CMK (cell line): ENCODE data around the gene DNAAF3.
A peak's percentile ranks its signal among the peaks of the same experiment; 100 is the strongest.

Source experiments
- DNase-seq: peaks from one replicate; pipeline ENCODE4 v3.0.0-alpha.2; 2010; ENCODE audit warnings: low read depth

Gene DNAAF3

DNA sequence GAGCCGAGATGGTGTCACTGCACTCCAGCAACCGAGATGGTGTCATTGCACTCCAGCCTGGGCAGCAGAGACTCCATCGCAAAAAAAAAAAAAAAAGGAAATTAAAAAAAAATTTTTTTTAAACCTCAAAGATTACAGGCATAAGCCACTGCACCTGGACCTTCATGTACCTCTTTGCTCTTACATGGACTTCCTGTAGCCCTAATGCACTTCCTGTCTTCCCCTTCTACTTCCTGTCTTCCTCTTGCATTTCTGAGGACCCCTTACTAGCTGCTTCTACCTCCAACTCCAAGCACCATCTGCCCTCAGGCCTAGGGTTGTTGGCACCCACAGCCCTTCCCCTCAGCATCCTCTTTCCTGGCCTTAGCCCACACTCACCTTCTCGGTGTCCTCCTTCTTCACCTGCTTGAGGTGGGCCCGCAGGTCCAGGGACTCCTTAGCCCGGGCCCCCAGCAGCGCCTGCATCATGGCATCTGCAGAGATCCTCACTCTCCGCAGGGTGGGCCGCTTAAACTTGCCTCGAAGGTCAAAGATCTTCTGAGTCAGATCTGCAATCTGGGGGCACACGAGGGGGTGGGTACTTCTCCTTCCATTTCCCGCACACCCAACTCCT, 12.7 kb downstream of the DNAAF3 start:
- DNase-seq = no peak

DNA sequence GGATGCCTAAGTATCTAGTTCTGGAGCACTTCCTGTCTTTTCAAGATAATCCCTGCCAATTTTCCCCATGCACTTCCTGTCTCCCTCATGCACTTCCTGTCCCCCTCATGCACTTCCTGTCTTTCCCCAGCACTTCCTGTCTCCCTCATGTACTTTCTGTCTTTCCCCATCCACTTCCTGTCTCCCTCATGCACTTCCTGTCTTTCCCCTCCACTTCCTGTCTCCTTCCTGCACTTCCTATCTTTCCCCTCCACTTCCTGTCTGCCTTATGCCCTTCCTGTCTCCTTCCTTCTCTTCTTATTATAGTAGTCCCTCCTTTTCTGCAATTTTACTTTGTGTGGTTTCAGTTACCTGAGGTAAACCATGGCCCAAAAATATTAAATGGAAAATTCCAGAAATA, 14.4 kb downstream of the DNAAF3 start:
- DNase-seq = no peak

DNA sequence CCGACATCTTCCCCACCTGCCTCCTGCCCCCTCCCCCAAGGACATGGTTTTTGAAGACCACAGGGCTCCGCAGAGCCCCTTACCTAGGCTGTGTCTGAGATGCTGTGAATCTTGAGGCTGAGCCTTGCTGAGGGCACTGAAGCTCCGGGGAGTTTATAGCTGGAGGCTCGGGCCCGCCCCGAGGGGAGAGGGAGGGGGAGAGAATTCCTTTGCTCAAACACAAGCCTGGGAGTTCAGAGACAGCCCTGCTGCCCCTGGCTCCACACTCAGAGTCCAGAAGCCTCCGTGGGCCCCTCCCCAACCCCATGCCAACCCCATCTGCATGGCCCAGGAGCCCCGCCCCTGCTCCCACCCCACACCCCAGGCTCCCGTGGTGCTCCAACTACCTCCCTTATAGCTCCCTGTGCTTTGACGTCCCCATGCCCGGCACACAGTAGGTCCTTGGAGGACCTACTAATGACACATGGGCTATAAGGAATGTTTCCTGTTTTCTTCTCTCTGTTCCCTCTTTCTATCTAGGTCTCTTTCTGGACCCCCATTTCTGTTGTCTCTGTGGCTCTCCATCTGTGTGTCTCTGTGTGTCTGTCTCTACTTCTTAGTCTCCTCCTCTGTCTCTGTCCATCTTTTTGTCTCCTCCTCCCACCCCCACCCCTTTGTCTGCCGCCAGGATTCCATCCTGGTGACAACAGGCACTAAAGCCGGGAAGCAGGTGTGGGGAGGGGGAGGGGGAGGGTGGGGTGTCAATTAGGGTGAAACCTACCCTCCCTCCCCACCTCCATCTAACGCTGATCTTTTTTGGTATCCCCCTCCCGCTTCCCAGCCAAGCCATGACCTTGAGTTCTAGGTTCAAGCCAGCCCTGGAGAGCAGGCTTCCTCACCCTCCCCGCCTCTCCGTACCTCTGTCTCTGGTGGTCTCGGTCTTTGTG, 17.1 kb downstream of the DNAAF3 start, which contains the start of gene TNNT1:
Gene TNNT1 (minus strand): TSS at position 129 of the 926 bp plus-strand sequence. CDS start 2,049 bp downstream, outside the sequence.
- DNase-seq = no peak

DNA sequence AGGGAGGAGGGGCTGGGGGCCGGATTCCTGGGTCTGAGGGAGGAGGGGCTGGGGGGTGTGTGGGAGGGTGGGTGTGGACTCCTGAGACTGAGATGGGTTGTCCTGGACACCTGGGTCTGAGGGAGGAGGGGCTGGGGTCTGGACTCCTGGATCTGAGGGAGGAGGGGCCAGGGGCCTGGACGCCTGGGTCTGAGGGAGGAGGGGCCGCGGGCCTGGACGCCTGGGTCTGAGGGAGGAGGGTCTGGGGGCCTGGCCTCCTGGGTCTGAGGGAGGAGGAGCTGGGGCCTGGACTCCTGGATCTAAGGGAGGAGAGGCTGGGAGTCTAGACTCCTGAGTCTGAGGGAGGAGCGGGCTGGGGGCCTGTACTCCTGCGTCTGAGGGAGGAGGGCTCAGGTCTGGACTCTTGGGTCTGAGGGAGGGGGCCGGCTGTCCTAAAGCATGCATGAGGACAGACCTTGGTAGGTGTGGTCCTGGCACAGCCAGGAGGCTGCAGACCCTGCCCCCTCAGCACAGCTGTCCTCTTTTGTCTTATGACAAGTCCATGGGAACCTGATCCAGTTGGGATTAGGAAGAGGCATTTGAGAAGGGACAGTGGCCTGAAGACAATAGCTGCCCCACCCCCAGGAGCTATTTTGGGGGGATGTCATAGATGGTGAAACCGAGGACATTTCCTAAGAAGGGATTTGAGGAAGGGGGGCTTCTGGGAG, 18.7 kb downstream of the DNAAF3 start:
- DNase-seq = no peak

DNA sequence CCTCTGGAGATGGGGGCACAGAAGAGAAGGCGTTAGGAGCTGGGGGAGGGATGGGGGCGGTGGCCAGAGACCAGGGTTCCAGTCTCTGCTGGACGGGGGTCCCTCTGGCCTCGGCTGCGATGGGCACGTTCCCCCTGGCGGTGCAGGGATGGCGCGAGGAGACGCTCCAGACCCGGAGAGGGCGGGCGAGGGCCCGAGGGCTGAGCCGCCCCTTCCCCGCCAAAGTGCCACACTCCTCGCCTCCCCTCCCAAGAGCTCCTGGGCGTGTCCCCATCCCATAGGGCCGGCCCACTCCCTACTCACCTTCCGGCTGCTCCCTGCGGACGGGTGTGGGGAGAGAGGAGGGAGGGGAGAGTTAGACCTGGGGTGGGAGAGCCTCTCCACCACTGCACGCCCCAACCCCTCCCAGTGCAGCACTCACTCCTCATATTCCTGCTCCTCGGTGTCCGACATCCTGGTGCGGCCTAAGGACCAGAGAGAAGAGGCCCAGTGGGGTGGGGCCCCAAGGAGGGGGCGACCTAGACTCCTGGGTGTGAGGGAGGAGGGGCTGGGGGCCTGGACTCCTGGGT, 19.6 kb downstream of the DNAAF3 start:
- no peak for DNase-seq

GRCh38 chr19:55146078-55146704, 20.2 kb downstream of the DNAAF3 start:
- DNase-seq = no peak

DNA sequence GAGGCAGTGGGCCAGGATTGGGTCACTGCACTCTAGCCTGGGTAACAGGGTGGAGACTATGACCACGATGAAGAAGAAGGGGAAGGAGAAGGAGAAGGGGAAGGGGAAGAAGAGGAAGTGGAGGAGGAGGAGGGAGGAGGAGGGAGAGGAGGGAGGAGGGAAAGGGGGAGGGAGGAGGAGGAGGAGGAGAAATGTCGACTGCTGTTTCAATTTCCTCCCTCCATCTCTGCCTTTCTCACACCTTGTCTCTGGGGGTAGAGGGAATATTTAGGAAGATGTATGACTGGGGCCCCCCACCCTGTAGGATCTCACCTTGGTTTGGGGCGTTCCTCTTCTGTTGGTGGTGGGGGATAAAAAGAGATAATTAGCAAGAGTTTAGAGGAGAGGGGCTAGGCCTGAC, 21.2 kb downstream of the DNAAF3 start:
- no peak for DNase-seq

DNA sequence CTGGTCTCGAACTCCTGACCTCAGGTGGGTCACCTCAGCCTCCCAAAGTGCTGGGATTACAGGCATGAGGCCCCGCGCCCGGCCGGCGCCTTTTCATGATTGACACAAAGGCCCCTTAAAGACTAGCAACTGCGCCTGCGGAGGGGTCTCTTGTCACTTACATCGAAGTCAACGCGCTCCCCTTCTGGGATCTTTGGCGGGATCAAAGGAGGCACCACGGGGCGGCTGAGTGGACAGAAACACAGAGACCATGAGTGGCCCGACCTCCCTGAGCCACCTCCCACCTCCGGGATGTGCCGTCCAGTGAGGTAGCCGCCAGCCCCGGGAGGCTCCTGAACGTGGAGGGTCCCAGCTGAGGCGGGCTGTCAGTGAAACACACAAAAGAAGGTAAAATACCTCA, 24.7 kb downstream of the DNAAF3 start:
- no peak for DNase-seq

- no peak for DNase-seq
Measured at GRCh38 chr19:55137915-55138314, 28.5 kb downstream of the DNAAF3 start.

GRCh38 chr19:55136399-55137102, 29.9 kb downstream of the DNAAF3 start:
- DNase-seq = no peak

DNA sequence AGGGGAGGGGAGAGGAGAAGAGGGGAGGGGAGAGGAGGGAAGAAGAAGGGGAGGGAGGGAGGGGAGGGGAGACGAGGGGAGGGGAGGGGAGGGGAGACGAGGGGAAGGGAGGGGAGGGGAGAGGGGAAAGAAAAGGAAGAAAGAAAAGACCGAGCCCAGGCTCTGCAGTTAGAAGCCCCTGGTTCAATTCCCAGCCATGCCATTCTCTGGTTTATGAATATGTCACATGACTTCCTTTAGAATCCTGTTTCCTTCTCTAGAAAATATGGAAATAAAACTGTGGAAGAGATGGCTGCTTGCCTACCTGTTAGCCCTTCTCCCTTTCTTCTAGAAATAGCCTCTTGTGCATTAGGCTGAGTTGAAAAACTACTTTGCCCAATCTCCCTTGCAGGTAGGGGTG, 31.7 kb downstream of the DNAAF3 start:
- no peak for DNase-seq

- no peak for DNase-seq
Measured at GRCh38 chr19:55133639-55134444, 32.6 kb downstream of the DNAAF3 start.

- no peak for DNase-seq
Measured at GRCh38 chr19:55132453-55133129, 33.8 kb downstream of the DNAAF3 start.

DNA sequence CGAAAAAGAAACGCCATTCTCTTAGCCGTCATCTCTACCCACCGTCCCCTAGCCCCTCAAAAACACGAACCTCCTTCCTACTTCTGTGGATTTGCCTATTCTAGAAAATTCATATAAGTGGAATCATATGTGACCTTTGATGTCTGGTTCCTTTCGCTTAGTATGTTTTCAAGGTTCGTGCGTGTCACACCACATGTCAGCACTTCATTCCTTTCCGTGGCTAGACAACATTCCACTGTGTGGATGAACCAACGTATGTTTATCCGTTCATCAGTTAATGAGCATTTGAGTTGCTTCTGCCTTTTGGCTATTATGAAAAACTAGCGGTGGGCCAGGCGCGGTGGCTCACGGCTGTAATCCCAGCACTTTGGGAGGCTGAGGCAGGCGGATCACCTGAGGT, 35.0 kb downstream of the DNAAF3 start:
- DNase-seq = no peak

DNA sequence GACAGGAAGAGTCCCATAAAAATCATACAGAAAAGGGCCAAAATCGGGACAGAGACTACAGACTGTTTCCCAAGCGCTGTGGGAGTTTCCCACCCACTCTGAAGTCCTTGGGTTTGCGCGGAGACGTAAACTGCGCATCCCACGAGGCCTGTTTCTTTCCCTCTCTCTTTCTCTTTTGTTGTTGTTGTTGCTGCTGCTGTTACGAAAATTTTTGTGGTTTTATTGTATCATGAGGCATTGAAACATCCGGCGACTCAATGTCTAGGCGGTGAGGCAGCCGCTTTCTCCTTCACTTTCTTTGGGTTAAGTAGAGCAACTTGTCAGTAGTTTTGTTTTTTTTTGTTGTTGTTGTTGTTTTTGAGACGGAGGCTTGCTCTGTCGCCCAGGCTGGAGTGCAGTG, 47.4 kb downstream of the DNAAF3 start:
- no peak for DNase-seq

GRCh38 chr19:55118401-55118991, 47.9 kb downstream of the DNAAF3 start:
- DNase-seq = peak; percentile 72

DNA sequence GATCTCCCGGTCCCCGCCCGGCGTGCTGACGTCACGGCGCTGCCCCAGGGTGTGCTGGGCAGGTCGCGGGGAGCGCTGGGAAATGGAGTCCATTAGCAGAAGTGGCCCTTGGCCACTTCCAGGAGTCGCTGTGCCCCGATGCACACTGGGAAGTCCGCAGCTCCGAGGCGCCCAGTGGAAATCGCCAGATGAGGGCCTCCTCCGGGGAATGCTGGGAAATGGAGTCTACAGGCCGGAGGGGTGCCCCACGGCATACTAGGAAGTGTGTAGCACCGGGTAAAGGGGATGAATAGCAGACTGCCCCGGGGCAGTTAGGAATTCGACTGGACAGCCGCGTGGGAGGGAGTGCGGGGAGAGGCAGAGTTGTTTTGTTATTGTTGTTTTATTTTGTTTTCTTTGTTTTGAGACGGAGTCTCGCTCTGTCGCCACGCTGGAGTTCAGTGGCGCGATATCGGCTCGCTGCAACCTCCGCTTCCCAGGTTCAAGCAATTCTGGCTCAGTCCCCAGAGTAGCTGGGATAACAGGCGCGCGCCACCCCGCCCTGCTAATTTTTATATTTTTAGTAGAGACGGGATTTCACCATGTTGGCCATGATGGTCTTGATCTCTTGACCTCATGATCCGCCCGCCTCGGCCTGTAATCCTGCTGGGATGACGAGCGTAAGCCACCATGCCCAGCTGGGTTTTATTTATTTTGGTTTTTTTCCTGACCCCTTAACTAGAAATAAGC, 48.6 kb downstream of the DNAAF3 start:
- peak; percentile 95 for DNase-seq

DNA sequence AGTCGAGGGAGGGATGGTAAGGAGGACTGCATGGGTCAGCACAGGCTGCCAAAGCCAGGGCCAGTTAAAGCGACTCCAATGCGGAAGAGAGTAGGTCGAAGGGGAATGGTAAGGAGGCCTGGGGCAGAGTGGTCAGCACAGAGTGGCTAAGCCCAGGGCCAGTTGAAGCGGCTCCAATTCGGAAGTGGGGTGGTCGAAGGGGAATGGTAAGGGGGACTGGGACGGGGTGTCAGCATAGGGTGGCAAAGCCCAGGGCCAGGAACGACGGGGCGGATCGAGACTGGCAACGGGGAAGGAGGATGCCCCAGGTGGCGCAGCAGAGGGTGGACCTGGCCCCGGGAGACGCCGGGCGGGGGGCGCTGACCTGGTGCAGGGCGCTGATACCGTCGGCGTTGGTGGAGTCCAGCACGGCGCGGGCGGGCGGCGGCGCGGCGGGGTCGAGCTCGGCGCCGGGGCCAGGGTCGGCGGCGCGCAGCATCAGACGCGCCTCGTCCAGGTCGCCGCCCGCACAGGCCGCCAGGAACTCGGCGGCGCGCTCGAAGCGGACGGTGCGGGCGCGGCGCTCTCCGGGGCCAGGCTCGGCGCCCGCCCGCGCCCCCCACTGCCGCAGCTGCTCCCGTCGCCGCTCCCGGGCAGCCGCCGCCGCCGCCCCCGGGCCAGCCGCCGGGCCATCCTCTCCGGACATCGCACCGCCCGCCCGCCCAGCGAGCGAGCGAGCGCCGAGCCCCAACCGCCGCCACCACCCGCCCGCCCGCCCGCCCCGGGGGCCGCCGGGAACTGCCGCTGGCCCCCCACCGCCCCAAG, 49.4 kb downstream of the DNAAF3 start, which contains the start of gene PPP1R12C:
Gene PPP1R12C (minus strand): TSS at position 779 of the 804 bp plus-strand sequence. CDS start 94 bp downstream, at position 685.
- DNase-seq = no peak
